ENCODE results near the gene ORM1. TPM values are rescaled to one million over a fixed set of nuclear protein-coding genes. Genes with fewer than 3 reads are reported as not detected.
"Not testable (repeated sequence)": the region's sequence is repeated elsewhere in the genome, so short reads cannot be mapped to it uniquely, and the experiment has no call there.

The ORM1 gene
- total and polyA plus RNA-seq, 2 of the 8 experiments (the other 6 are each of a cell fraction or from before 2014, with no cell fraction given), result 0.32 TPM; not detected in 1

- not testable (repeated sequence) for H3K9ac ChIP-seq (replicated peaks in 1 of 4; ENCODE audit: extremely low read depth in 1 of 4, low read depth in 3 of 4, low read length in 3 of 4); H3K9me3 ChIP-seq (ENCODE audit: insufficient read depth in 2 of 2, low read depth in 1 of 2, low read length in 1 of 2); H2AFZ ChIP-seq (ENCODE audit: low read length); H3K4me1 ChIP-seq (replicated peaks in 1 of 4; ENCODE audit: control insufficient read depth in 3 of 4, insufficient read depth in 4 of 4, low read length in 3 of 4); H4K20me1 ChIP-seq (replicated peaks in 1 of 2; ENCODE audit: control insufficient read depth in 1 of 2, insufficient read depth in 2 of 2, low read length in 2 of 2); H3K23me2 ChIP-seq (ENCODE audit: low read depth, low read length); H2AK5ac ChIP-seq (ENCODE audit: low read depth, low read length); H3K14ac ChIP-seq (ENCODE audit: insufficient read length); H4K5ac ChIP-seq (ENCODE audit: insufficient read length, low read depth, low read length); H3K36me3 ChIP-seq (ENCODE audit: control insufficient read depth in 2 of 4, insufficient read depth in 4 of 4, low read length in 3 of 4); H2BK12ac ChIP-seq (ENCODE audit: low read depth, low read length); DNase-seq (ENCODE audit: low read depth in 1 of 2, low spot score in 2 of 2); H3K4me2 ChIP-seq (ENCODE audit: insufficient read depth in 1 of 2, low read depth in 2 of 2, low read length in 2 of 2); H4K91ac ChIP-seq (replicated peaks; ENCODE audit: insufficient read length, low read length); H2BK120ac ChIP-seq (replicated peaks; ENCODE audit: low read depth, low read length); H2BK20ac ChIP-seq (ENCODE audit: low read length); H2BK5ac ChIP-seq (ENCODE audit: low read depth, low read length); H3K23ac ChIP-seq (ENCODE audit: insufficient read length); H3K27ac ChIP-seq (ENCODE audit: low read depth, low read length); FAIRE-seq; H2BK15ac ChIP-seq (ENCODE audit: low read length); H3K4ac ChIP-seq (replicated peaks; ENCODE audit: insufficient read length, low read depth, low read length); H3K79me1 ChIP-seq (ENCODE audit: low read depth, low read length); H3K18ac ChIP-seq (ENCODE audit: extremely low read depth, low read length); H3K4me3 ChIP-seq (ENCODE audit: extremely low read depth in 1 of 4, insufficient read depth in 2 of 4, low read depth in 3 of 4, low read length in 4 of 4); H3K79me2 ChIP-seq (ENCODE audit: control insufficient read depth in 1 of 2, insufficient read depth in 2 of 2, low read length in 2 of 2); H3K56ac ChIP-seq (replicated peaks; ENCODE audit: insufficient read length, low read depth, low read length); H4K8ac ChIP-seq (ENCODE audit: extremely low read depth, insufficient read depth, low read length); H3K27me3 ChIP-seq (replicated peaks in 1 of 4; ENCODE audit: control insufficient read depth in 3 of 4, extremely low read depth in 1 of 4, insufficient read depth in 3 of 4, low read length in 3 of 4)
- POLR2A ChIA-PET (ENCODE audit: partially characterized antibody), result interaction anchor here (0.6 kb wide), 1 partner anchor 448 kb away, joined by 3 read pairs; no protein-coding TSS in a partner anchor
- CTCF ChIA-PET (ENCODE audit: partially characterized antibody), result interaction anchor here (0.8 to 1.7 kb wide), 4 partner anchors 13 to 238 kb away, joined by 3 to 7 read pairs (median 4); no protein-coding TSS in a partner anchor
- 81% methylated on average over 7 of the region's 7 CpGs; no CpG with 5 or more reads in 1 of the 2 experiments for WGBS, 2 experiments (ENCODE audit: extremely low coverage in 1 of 2, insufficient coverage in 1 of 2, insufficient read length in 1 of 2, insufficient replicate concordance in 2 of 2, low coverage in 1 of 2, low lambda C conversion rate in 2 of 2, missing lambda C conversion rate in 1 of 2)
Observed at GRCh38 chr9:114320710-114321109, 2.2 kb upstream of the ORM1 start.

All from H1 (cell line).